ENCODE data around the gene PKNOX2. TPM values are rescaled to one million over a fixed set of nuclear protein-coding genes. Genes with fewer than 3 reads are reported as not detected.

PKNOX2 gene
- total RNA-seq, 1 experiment from 2014 or later: 3.7 TPM

GRCh38 chr11:125322289-125322688, 157.7 kb downstream of the PKNOX2 start:
- Mint-ChIP-seq H3K4me1 (peaks cover 10% of the 10 kb centered on the region), H3K9me3 (peaks cover 13% of the 10 kb centered on the region), H3K4me3 (no peak overlapping the region), H3K27ac (no peak overlapping the region), H3K36me3 (peaks cover 6% of the 10 kb centered on the region), H3K27me3 (ENCODE audit: low read depth) (peaks cover 6% of the 10 kb centered on the region)
- DNase-seq (ENCODE audit: low spot score) (no peak), ATAC-seq (no peak)
- POLR2A ChIA-PET: no interaction called here
- TF ChIP-seq PRRX2 (CRISPR knock-in tag; IDR thresholded peaks at IDR 0.05): no peak
- TF ChIP-seq EMX1 (CRISPR knock-in tag; IDR thresholded peaks at IDR 0.05): no peak
- no peak for TF ChIP-seq ZNF263 (CRISPR knock-in tag; IDR thresholded peaks at IDR 0.05; ENCODE audit: low read depth)
- CTCF ChIA-PET: interaction anchor here (2.7 kb wide), 1 partner anchor 23 kb away, joined by 12 read pairs; no protein-coding TSS in a partner anchor

- TF ChIP-seq EMX1 (CRISPR knock-in tag; IDR thresholded peaks at IDR 0.05) (no peak), FOXP1 (CRISPR knock-in tag; IDR thresholded peaks at IDR 0.05; ENCODE audit: borderline replicate concordance) (no peak), ZNF671 (CRISPR knock-in tag; IDR thresholded peaks at IDR 0.05) (no peak)
- Mint-ChIP-seq H3K4me1 (peaks cover 21% of the 10 kb centered on the region), H3K36me3 (no peaks in the 10 kb centered on the region), H3K4me3 (no peak overlapping the region), H3K27ac (no peak overlapping the region), H3K27me3 (ENCODE audit: low read depth) (peaks cover 4% of the 10 kb centered on the region; the same call in 1 of the 2 replicates), H3K9me3 (no peaks in the 10 kb centered on the region)
- DNase-seq (ENCODE audit: low spot score) (no peak), ATAC-seq (no peak)
- CTCF ChIA-PET: interaction anchor here (6.3 kb wide), 1 partner anchor 22 kb away, joined by 37 read pairs; no protein-coding TSS in a partner anchor
- POLR2A ChIA-PET: no interaction called here
These were observed 160.6 kb downstream of the PKNOX2 start for GRCh38 chr11:125325196-125325595.

- ChIA-PET CTCF (interaction anchor here (0.7 to 6.3 kb wide), 3 partner anchors 21 to 235 kb away, joined by 3 to 37 read pairs (median 4); no protein-coding TSS in a partner anchor), POLR2A (no interaction called here)
- TF ChIP-seq ATF3 (CRISPR knock-in tag; conservative IDR thresholded peaks at IDR 0.05) (no peak), CBFB (CRISPR knock-in tag; IDR thresholded peaks at IDR 0.05; ENCODE audit: low read depth) (no peak), CREB1 (CRISPR knock-in tag; IDR thresholded peaks at IDR 0.05) (no peak), ZNF219 (CRISPR knock-in tag; IDR thresholded peaks at IDR 0.05; ENCODE audit: borderline replicate concordance) (no peak), ZNF138 (CRISPR knock-in tag; conservative IDR thresholded peaks at IDR 0.05) (no peak), ATF1 (CRISPR knock-in tag; IDR thresholded peaks at IDR 0.05) (no peak), OVOL2 (CRISPR knock-in tag; IDR thresholded peaks at IDR 0.05; ENCODE audit: borderline replicate concordance) (no peak), PREB (CRISPR knock-in tag; IDR thresholded peaks at IDR 0.05; ENCODE audit: borderline replicate concordance) (no peak), EMX1 (CRISPR knock-in tag; IDR thresholded peaks at IDR 0.05) (no peak), ZNF425 (CRISPR knock-in tag; conservative IDR thresholded peaks at IDR 0.05) (no peak), MYBL2 (CRISPR knock-in tag; IDR thresholded peaks at IDR 0.05) (no peak), IRF2 (CRISPR knock-in tag; IDR thresholded peaks at IDR 0.05; ENCODE audit: borderline replicate concordance, low read depth) (no peak), ZNF317 (CRISPR knock-in tag; IDR thresholded peaks at IDR 0.05; ENCODE audit: borderline replicate concordance, low read depth) (no peak), JAZF1 (CRISPR knock-in tag; IDR thresholded peaks at IDR 0.05) (no peak), TP53 (CRISPR knock-in tag; IDR thresholded peaks at IDR 0.05) (no peak), USF2 (CRISPR knock-in tag; IDR thresholded peaks at IDR 0.05) (no peak), IRF1 (CRISPR knock-in tag; IDR thresholded peaks at IDR 0.05) (no peak), FOXP4 (CRISPR knock-in tag; IDR thresholded peaks at IDR 0.05) (no peak)
- Mint-ChIP-seq H3K4me1 (peaks cover 19% of the 10 kb centered on the region), H3K4me3 (no peak overlapping the region), H3K9me3 (no peaks in the 10 kb centered on the region), H3K36me3 (no peaks in the 10 kb centered on the region), H3K27me3 (ENCODE audit: low read depth) (peaks cover 4% of the 10 kb centered on the region; the same call in 1 of the 2 replicates), H3K27ac (no peak overlapping the region)
- ATAC-seq: no peak
- DNase-seq (ENCODE audit: low spot score): no peak
These were observed 161.6 kb downstream of the PKNOX2 start for GRCh38 chr11:125326126-125326525.

Measured in WTC11 (cell line).